Stimulated activated CD8-positive, alpha-beta memory T cell treated with anti-CD3 and anti-CD28 coated beads, Interleukin-12 subunit alpha, Interleukin-12 subunit beta, amount 100 ng/mL, for 24 hours (primary cell): ENCODE measurements around the gene PMM1.
"Not testable (repeated sequence)": the region's sequence is repeated elsewhere in the genome, so short reads cannot be mapped to it uniquely, and the experiment has no call there.

Experiments
- DNase-seq: peaks from one replicate; pipeline ENCODE4 v3.0.0-alpha.2; 2020; ENCODE audit errors: extremely low read depth

Gene PMM1

DNA sequence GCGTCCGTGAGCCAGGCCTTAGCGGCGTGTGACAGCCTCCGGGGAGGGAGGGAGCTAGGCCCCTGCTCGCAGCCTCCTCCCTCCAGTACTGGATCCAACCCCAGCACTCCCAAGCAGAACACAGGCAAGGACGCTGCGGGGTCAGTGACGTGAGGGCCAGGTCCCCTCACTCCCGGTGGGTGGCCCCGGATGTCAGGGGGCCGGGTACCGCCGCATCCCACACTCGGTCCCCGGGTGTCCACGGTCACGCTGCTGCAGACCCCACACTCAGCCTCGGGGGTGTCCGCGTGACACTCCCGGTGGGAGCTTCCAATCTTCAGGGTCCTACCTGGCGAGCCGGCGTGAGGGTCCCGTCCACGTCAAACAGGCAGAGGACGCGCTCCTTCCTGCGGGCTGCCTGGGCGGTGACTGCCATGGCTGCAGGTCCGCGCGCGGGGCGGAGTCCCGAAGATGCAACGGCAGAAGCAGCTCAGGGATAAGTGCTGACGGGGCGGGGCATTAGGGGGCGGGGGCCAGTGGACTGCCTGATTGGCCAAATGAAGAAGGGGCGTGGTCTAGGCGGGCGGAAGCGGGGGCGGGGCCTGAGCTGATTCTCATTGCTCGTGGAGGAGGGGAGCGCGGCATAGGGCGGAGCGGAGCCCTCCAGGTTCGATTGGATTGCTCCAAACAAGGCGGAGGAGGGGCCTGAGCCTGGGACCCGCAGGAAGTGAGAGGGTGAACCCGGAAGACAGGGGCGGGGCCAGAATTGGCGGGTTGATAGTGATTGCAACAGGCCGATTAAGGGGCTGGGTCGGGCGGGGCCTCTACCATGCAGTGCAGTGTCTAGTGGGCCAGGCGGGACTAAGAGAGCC is at the start of gene PMM1:
PMM1 (minus strand) TSS at position 450 of the 851 bp plus-strand sequence; CDS start at position 415, 35 bp downstream.
- peak; percentile 100 for DNase-seq

DNA sequence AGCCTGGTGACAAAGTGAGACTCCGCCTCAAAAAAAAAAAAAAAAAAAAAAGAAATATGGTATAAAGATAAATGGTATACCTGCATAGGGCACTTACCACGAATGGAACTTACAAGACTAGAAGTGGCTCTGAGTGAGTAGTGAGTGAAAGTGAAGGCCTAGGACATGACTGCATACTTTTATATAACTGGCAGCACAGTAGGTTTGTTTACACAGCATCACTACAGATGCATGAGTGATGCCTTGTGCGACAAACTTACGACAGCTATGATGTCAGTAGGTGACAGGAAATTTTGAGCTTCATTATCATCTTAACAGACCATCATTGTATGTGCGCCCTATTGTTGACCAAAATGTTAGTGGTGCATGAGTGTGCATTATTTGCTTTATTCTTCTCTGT is 49.1 kb upstream of the PMM1 start:
- no peak for DNase-seq

DNA sequence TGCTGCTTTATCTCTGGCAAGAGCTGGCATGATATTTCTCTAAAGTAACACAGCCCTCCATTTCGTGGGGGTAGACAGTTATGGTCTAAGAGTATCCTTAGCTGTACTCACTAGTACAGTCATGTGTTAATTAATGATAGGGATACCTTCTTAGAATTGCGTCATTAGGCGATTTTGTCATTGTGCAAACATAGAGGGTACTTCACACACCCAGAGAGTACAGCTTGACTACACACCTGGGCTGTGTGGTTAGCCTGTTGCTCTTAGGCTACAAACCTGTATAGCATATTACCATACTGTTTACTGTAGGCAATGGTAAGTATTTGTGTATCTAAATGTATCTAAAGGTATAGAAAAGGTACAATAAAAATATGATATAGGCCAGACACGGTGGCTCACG is 48.5 kb upstream of the PMM1 start:
- DNase-seq = no peak

DNA sequence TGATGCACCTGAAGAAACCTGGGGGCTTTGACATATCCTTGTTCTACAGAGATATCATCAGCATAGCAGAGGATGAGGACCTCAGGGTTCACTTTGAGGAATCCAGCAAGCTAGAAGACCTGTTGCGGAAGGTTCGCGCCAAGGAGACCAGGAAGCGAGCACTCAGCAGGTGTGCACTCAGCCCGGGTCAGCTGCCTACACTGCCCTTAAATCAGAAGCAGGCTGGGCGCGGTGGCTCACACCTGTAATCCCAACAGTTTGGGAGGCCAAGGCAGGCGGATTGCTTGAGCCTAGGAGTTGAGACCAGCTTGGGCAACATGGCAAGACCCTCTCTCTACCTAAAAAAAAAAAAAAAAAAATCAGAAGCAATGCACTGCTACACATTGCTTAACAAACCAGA is 48.0 kb upstream of the PMM1 start:
- DNase-seq = not testable (repeated sequence)

DNA sequence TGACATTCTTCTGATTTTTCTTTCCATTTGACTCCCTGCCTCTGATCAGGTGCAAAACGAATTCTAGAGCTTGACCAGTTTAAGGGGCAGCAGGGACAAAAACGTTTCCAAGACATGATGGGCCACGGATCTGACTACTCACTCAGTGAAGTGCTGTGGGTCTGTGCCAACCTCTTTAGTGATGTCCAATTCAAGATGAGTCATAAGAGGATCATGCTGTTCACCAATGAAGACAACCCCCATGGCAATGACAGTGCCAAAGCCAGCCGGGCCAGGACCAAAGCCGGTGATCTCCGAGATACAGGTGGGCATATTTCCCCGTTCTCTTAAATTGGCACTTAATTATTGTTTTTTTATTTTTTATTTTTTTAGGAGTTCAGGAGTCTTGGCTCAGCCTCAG is 46.8 kb upstream of the PMM1 start:
- DNase-seq = no peak

DNA sequence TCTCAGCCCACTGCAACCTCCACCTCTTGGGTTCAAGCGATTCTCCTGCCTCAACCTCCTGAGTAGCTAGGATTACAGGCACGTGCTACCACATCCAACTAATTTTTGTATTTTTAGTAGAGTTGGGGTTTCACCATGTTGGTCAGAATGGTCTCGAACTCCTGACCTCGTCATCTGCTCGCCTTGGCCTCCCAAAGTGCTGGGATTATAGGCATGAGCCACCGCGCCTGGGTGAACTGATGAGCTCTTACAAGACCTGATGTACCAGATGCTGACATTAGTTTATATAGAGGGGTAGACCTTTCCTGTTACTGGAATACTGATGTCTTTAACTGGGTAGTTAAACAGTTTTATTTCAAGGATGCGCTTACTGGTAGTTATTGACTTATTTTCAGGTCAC is 45.0 kb upstream of the PMM1 start:
- DNase-seq = not testable (repeated sequence)

DNA sequence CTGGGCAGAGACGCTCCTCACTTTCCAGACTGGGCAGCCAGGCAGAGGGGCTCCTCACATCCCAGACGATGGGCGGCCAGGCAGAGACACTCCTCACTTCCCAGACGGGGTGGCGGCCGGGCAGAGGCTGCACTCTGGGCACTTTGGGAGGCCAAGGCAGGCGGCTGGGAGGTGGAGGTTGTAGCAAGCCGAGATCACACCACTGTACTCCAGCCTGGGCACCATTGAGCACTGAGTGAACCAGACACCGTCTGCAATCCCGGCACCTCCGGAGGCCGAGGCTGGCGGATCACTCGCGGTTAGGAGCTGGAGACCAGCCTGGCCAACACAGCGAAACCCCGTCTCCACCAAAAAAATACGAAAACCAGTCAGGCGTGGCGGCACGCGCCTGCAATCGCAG is 42.0 kb upstream of the PMM1 start:
- DNase-seq = not testable (repeated sequence)

DNA sequence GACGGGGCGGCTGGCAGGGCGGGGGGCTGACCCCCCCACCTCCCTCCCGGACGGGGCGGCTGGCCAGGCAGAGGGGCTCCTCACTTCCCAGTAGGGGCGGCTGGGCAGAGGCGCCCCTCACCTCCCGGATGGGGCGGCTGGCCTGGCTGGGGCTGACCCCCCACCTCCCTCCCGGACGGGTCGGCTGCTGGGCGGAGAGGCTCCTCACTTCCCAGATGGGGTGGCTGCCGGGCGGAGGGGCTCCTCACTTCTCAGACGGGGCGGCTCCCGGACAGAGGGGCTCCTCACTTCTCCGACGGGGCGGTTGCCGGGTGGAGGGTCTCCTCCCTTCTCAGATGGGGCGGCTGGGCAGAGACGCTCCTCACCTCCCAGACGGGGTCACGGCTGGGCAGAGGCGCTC is 41.5 kb upstream of the PMM1 start:
- DNase-seq = not testable (repeated sequence)

DNA sequence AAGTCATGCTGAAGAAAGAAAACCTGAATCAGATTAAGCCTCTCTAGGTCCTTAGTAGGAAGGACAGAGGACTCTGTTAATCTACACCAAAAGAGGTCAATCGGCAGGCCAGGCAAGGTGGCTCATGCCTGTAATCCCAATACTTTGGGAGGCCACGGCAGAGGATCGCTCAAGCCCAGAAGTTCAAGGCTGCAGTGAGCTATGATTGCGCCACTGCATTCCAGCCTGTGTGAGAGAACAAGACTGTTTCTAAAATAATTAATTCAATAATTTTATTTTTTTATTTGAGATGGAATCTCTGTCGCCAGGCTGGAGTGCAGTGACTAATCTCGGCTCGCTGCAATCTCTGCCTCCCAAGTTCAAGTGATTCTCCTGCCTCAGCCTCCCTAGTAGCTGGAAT is 35.9 kb upstream of the PMM1 start:
- DNase-seq = no peak

DNA sequence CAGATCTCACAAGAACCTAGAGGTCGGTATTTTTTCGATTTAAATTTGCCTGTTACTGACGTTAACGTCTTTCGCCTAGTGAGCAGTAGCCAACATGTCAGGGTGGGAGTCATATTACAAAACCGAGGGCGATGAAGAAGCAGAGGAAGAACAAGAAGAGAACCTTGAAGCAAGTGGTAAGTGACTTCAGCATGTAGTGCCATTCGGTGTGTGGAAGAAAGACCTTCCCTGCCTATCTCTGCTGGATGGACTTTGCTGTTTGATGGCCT is 32.2 kb upstream of the PMM1 start:
- DNase-seq = no peak

DNA sequence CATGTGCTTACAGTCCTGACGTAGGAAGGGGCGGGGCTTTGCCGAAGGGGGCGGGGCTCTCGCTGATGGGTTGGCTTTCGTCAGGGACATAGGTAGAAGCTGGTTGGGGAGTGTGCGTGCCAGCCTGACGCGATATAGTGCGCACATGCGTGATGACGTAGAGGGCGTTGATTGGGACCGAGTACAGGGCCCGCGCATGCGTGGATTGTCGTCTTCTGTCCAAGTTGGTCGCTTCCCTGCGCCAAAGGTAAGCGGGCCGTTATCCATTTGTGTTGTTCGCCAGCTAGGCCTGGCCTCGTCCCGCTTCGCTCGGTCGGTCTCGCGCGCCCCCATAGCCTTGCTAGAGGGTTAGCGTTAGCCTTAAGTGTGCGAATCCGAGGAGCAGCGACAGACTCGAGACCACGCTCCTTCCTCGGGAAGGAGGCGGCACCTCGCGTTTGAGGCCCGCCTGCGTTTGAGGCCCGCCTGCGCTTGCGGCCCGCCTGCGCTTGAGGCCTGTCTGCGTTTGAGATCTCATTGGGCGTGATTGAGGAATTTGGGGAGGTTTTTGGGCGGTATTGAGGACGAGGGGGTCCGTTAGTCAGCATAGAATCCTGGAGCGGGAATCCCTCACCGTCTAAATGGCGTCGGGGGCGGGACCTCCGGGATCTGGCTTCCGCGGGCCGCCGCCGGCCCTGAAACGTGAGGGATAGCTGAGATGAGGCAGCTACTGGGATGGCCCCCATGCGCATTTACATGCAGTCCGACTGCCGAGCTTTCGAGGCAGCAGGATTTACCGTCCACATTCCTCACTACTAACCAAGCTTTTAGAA is 31.7 kb upstream of the PMM1 start, which contains the start of gene XRCC6:
XRCC6 (plus strand) TSS at position 197 of the 812 bp plus-strand sequence. CDS start 710 bp downstream, outside the sequence.
- peak; percentile 98 for DNase-seq

DNA sequence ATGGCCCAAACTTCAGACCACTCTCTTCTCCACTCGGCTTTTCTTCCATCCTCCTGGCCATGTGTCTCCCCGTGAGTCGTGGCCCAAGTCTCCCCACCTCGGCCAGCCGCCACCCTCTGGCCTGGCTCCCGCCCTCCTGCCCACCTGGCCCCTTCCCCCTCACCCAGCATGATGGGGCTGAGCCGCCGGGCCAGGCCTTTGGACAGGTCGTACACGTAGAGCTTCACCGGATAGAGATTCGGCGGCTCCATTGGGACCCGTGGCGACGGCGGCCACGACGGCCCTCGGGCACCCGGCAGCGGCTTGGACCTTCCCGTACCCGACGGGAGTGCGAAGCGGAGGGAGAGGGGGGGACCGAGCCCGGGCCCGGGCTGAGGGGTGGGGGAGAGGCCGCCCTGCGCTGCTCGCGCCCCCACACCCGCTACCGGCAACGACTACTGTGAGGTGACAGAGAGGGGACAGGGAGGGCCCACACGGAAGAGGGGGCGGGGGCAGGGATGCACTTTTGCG is 31.0 kb upstream of the PMM1 start, which contains the start of gene DESI1:
DESI1 (minus strand) TSS at position 455 of the 510 bp plus-strand sequence; CDS start at position 251, 204 bp downstream.
- DNase-seq = no peak

DNA sequence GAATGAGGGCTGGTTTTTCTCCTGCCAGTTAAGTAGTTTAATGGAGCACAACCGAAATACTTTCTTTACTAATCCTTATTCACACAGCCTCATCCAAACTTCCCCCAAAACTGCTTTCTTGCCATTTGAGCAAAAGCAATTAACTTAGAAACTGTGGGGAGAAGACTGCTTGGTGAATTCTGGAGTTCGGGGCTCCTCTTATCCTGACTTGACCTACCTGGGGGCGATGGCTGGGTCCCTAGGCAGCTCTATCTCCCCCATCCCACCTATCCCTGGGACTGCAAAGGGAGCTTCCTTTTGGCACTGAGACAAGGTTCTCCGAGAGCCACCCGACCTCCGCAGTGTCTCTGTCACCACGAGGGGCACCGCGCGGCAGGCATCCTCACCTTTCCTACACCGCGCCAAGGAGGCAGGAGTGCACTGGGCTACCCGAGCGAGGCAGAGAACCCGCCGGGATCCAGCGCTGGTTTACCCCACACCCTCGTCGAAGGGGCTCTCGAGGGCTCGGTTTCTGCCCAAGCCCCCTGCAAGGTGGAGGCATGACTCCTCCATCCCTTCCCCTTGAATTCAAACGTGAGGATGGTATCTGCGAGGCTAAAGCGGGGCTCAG is 30.4 kb upstream of the PMM1 start:
- DNase-seq = no peak

DNA sequence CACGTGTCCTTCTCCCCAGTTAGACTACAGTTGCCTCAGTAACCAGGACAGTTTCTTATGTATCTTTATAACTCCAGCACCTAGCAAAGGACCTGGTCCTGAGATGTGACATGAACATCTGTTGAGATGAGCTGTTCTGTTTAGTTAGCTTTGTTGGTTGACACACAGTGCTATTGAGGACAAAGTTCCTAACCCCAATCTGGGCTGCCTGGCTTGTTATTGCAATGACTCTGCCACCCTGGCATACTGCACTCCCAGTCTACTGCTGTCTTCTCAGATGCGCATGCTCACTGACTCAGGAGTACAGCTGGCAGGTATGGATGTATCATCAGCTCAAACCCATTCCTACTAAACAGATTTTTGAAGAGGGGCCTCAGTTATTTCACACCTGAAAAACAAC is 23.8 kb upstream of the PMM1 start:
- no peak for DNase-seq

DNA sequence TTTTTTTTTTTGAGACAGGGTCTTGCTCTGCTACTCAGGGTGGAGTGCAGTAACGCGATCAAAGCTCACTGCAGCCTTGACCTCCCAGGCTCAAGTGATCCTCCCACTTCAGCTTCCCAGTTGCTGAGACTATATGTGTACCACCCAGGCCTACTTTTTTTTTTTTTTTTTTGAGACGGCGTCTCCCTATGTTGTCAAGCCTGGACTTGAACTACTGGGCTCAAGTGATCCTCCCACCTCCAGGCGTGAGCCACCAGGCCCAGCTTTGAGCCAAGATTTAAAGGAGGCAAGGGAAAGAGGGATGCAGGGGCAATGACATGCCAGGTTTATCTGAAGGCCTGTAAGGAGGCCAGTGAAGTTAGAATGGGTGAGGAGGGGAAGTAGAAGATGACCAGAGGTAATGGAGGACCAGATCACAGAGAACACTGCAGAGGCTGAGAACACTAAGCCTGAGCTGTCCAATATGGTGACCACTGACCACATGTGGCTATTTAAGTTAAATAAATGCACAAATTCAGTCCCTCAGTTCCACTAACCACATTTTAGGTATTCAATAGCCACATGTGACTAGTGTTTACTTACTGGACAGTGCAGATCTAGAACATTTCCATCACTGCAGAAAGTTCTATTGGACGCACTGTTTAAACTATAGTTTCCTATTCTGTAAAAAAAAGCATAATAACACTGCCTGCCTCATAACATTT is 23.1 kb upstream of the PMM1 start:
- no peak for DNase-seq

DNA sequence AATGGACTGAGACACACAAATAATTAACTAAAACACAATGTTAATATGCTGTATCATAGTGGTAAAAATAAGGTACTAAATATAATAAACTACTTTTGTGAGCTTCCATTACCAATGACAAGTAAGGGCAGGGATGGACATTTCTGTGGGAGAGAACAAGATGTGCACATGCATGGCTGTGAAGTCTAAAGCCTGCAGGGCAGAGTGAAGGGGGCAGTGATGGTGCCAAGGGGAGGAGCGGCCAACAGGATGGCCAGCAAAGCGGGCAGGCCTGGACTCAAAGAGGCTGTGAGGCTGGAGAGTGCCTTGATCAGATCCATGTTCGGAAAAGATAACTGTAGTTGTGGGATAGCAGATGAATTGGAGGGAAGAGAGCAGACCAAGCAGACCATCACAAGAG is 18.7 kb upstream of the PMM1 start:
- DNase-seq = no peak

DNA sequence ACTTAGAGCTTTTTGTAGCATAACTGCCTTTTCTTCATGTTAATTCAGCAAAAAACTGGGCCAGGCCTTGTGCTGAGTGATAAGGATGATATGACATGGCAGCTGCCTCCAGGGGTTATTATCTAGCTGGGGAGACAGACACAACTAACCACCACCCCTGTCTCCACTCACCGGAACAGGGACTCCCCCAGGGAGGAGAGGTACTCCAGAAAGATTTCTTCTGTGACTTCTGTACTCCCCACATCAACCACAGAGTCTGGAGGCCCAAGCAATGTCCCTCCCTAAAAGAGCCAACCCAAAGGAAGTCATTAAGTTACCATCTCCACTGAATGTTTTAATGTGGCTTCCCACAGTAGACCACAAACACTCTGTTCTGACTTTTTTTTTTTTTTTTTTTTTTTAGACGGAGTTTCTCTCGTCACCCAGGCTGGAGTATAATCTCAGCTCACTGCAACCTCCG is 14.3 kb upstream of the PMM1 start:
- peak; percentile 33 for DNase-seq

DNA sequence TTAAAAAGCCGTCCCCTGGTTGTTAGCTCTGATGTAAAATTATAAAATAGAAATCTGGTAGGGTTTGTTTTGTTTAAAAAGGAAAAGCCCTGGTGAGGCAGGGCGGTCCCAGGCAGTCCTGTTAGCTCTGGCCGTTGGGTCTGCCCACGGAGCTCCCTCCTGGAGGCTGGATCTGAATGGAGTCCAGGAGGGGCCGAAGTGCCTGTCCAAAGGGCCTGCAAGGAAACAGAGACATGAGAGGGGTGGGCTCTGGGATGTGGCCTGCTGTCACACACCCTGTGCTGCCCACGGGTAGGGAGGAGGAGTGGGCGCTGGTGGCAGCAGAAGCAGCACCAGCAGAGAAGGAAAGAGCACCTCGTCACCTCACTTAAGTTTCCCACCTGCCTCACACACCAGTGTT is 11.3 kb upstream of the PMM1 start:
- DNase-seq = no peak

DNA sequence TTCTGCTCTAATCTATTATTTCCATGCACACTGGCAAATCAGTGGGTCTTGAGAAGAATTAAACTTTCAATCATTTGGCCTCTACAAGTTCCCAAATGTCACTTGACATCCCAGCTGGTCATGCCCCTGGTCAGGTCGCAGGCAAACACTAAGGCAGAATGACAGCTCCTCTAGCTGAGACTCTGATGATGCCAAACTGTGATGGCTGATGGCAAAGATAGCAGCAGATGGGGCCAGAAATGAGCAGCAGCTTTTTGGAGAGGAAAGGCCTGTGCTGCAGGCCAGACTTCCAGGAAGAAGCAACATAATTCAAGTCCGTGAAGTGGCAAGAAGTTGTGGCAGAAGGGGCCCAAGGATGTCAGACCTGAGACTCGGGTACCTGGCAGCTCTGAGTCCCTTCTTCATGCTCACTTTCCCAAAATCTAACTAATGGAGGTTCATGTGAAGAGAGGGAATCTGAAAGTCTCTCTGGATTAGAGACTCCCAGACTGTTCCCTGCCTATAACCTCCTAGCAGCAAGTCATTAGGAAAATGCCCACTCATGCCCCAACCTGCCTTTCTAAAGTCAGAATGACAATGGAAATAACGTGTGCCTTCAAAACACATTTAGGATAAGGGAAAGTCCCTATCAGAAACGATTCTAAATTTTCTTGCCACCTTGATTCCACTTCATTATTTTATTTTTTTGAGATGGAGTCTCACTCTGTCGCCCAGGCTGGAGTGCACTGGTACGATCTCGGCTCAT is 9.4 kb upstream of the PMM1 start:
- DNase-seq = no peak

DNA sequence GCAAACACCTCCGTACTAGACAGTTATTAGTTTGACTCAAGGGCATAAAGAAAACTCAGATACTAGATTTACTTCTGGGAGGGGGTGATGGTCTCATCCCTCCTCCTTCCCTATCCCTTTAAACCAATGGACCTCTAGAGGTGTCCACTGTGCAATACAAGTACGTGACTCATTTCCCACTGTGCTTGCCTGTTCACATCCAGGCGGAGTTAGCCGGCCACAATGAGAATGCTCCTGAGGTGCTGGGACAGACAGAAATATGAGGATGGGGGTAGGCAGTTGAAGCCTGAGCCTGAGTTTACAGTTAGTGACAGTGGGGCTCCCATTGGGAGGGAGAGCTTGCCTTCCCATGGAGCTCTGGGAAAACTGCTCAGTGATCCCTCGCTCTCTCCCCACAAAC is 8.4 kb upstream of the PMM1 start:
- DNase-seq = no peak

DNA sequence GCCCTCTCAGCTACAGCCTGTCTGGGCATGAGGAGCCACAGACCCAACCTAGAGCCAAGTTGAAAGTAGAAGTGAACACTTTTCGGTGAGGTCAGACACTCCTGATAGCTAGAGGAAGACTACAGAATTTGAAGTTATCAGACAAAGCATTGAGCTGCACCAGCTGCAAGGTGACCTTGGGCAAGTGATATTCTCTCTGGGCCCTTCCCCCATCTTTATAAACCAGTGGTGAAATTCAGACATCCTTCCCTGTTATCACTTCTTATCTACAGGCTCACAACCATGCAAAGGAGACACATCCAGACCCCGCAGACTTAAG is 8.0 kb upstream of the PMM1 start:
- no peak for DNase-seq
